Prostate gland (tissue), 2 donors: Measurements from ENCODE around the gene SLC23A3. TPM values are rescaled to one million over a fixed set of nuclear protein-coding genes. Genes with fewer than 3 reads are reported as not detected.

Experiments
- DNase-seq: peaks from one replicate; pipeline ENCODE4 v3.0.0-alpha.2; 2019; ENCODE audit warnings: low spot score
- H3K27ac ChIP-seq, 2 donors: fragments of 200-600 bp; sonication (generic); 2 replicates each; pipeline ENCODE4 v1.5.1; 2017 to 2019
- H3K27me3 ChIP-seq: fragments of 200-600 bp; sonication (generic); replicated peaks from 2 replicates; pipeline ENCODE4 v1.5.1; 2019; ENCODE audit not compliant: insufficient read depth
- H3K36me3 ChIP-seq, 2 donors: fragments of 200-600 bp; sonication (generic); 1 replicate in 1 of 2; 2 replicates in 1 of 2; pipeline versions ENCODE4 v1.5.1 to v1.8.1; 2017 to 2019
- H3K4me1 ChIP-seq: fragments of 200-600 bp; sonication (generic); replicated peaks from 2 replicates; pipeline ENCODE4 v1.5.1; 2019
- H3K4me3 ChIP-seq, 2 donors: fragments of 200-600 bp; sonication (generic); 2 replicates each; pipeline ENCODE4 v1.5.1; 2017 to 2019
- H3K9me3 ChIP-seq: fragments of 200-600 bp; sonication (generic); 2 replicates; pipeline ENCODE4 v1.5.1; 2017
- POLR2A ChIP-seq: fragments of 450-650 bp; IDR thresholded peaks from one replicate; pipeline ENCODE4 v1.6.1; 2016; ENCODE audit warnings: antibody characterized with exemption, mild to moderate bottlenecking
- POLR2AphosphoS5 ChIP-seq: sonication (generic); formaldehyde crosslinking; IDR thresholded peaks from one replicate; pipeline ENCODE4 v1.6.1; 2017; ENCODE audit warnings: antibody characterized with exemption
- WGBS: methylation state at CpG from one replicate; pipeline ENCODE4 v1.1.5; 2018; 5-methylcytosine and 5-hydroxymethylcytosine counted together
- intact Hi-C: fragments of 100-400 bp; cut with DNase I; formaldehyde crosslinking; loops from one replicate; pipeline ENCODE4 v1.14.2; 2022
- total RNA-seq, 2 donors: library from RNA; depleted of rRNA; stranded (reverse); fragments of >200 nt; gene quantifications; one replicate each; pipeline ENCODE4 v1.1.0, GENCODE V29; 2016
- TF ChIP-seq, protein P1 (sequence below), 4 experiments: fragments of 200-600 bp in 2 of 4; fragments of 450-650 bp in 2 of 4; sonication (generic) in 2 of 4; IDR thresholded peaks; 1 replicate in 3 of 4; 2 replicates in 1 of 4; pipeline ENCODE4 v1.5.1; 2016 to 2019; ENCODE audit warnings: antibody characterized with exemption in 4 of 4, mild to moderate bottlenecking in 2 of 4, moderate library complexity in 2 of 4

The SLC23A3 gene
- total RNA-seq, 2 donors from 2014 or later: 2.3 to 2.9 TPM

DNA sequence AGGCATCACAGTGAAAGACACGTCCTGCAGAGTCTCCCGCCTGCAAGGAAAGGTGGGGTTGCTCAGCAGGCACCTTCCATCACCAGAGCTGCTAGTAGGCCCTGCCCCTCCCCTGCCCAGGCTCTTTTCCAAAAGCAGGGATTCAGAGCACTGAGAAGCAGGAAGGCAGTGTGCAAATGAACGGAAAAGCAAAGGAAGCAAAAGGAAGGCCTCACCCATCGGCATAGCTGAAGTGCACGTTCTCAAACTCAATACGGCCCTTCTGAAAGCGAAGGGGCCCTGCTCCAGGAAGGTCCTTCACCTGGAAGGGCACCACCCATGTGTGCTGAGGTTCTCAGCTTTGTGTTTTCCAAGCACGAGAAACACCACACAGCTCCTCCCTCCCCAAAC is 43.2 kb upstream of the SLC23A3 start:
- Histone ChIP-seq H3K9me3 (no peaks in the 10 kb centered on the region), H3K27ac (no peak overlapping the region), H3K4me1 (peaks cover 11% of the 10 kb centered on the region), H3K4me3 (no peak overlapping the region), H3K27me3 (no peaks in the 10 kb centered on the region), H3K36me3 (peaks cover 6 to 14% of the 10 kb centered on the region in 2 donors)
- 81% methylated on average over 8 of the region's 8 CpGs for WGBS
- intact Hi-C loops: loop anchor here (10.0 kb wide), 1 partner anchor 82 kb away; no protein-coding TSS in a partner anchor
- TF ChIP-seq, protein P1, sequence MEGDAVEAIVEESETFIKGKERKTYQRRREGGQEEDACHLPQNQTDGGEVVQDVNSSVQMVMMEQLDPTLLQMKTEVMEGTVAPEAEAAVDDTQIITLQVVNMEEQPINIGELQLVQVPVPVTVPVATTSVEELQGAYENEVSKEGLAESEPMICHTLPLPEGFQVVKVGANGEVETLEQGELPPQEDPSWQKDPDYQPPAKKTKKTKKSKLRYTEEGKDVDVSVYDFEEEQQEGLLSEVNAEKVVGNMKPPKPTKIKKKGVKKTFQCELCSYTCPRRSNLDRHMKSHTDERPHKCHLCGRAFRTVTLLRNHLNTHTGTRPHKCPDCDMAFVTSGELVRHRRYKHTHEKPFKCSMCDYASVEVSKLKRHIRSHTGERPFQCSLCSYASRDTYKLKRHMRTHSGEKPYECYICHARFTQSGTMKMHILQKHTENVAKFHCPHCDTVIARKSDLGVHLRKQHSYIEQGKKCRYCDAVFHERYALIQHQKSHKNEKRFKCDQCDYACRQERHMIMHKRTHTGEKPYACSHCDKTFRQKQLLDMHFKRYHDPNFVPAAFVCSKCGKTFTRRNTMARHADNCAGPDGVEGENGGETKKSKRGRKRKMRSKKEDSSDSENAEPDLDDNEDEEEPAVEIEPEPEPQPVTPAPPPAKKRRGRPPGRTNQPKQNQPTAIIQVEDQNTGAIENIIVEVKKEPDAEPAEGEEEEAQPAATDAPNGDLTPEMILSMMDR (IDR thresholded peaks at IDR 0.05): no peak
- TF ChIP-seq POLR2AphosphoS5: no peak
- TF ChIP-seq POLR2A: no peak
- DNase-seq: no peak

DNA sequence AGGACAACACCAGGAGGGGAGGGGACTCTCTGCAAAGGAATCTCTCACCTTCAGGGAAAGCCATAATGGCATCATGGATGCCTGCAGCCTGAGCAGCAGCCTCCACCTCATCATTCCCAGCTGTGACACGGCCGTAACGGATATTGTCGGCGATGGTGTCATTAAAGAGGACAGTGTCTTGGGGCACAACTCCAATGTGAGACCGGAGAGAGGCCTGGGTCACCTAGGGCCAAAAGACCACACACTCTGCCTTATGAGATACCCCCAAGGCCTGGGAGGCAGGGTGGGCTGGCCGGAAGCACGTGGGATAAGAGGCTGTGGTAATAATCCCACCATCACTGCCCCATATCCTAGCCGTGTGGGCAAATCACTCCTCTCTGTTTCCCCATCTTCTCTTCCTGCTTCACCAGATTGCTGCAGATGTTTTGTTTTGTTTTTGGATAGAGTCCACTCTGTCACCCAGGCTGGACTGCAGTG is 41.1 kb upstream of the SLC23A3 start:
- WGBS: 89% methylated on average over 9 of the region's 9 CpGs
- intact Hi-C loops: loop anchor here (10.0 kb wide), 1 partner anchor 84 kb away; no protein-coding TSS in a partner anchor
- no peaks in the 10 kb centered on the region for H3K27me3 ChIP-seq
- DNase-seq: no peak
- no peaks in the 10 kb centered on the region for H3K9me3 ChIP-seq
- peaks cover 11% of the 10 kb centered on the region for H3K4me1 ChIP-seq
- TF ChIP-seq POLR2A: no peak
- H3K27ac ChIP-seq: no peak overlapping the region
- peaks cover 6 to 14% of the 10 kb centered on the region in 2 donors for H3K36me3 ChIP-seq
- H3K4me3 ChIP-seq: no peak overlapping the region

DNA sequence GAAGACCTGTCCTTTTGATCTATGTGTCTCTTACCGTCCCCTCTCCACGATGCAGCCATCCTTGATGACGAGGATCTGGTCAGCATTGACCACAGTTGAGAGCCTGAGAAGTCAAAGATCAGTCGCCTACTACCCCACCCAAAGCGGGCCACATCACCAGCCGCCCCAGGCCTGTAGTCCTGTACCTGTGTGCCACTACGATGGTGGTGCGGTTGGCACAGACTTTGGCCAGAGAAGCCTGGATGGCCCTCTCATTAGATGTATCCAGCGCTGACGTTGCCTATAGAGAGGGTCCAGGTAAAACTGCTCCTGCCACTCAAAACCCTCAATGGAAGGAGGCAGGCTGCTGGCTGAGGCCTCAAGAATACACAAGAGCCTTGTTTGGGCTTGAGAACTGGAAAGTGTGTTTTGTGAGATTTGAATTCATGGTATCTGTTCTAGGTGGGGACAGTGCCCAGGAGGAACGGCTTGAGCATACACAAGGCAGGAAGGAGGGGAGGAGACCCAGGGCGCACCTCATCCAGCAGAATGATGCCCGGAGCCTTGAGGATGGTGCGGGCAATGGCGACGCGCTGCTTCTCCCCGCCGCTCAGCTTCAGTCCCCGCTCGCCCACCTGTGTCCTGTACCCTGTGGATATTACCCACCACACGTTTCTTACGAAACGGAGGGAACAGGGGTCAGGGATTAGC is 40.5 kb upstream of the SLC23A3 start:
- TF ChIP-seq POLR2A (no peak), POLR2AphosphoS5 (no peak)
- TF ChIP-seq, protein P1 (IDR thresholded peaks at IDR 0.05): no peak
- Histone ChIP-seq H3K9me3 (no peaks in the 10 kb centered on the region), H3K36me3 (peaks cover 6 to 14% of the 10 kb centered on the region in 2 donors), H3K27ac (no peak overlapping the region), H3K4me1 (peaks cover 11% of the 10 kb centered on the region), H3K4me3 (no peak overlapping the region), H3K27me3 (no peaks in the 10 kb centered on the region)
- intact Hi-C loops: loop anchor here (10.0 kb wide), 1 partner anchor 84 kb away; no protein-coding TSS in a partner anchor
- DNase-seq: no peak
- 92% methylated on average over 24 of the region's 24 CpGs for WGBS

DNA sequence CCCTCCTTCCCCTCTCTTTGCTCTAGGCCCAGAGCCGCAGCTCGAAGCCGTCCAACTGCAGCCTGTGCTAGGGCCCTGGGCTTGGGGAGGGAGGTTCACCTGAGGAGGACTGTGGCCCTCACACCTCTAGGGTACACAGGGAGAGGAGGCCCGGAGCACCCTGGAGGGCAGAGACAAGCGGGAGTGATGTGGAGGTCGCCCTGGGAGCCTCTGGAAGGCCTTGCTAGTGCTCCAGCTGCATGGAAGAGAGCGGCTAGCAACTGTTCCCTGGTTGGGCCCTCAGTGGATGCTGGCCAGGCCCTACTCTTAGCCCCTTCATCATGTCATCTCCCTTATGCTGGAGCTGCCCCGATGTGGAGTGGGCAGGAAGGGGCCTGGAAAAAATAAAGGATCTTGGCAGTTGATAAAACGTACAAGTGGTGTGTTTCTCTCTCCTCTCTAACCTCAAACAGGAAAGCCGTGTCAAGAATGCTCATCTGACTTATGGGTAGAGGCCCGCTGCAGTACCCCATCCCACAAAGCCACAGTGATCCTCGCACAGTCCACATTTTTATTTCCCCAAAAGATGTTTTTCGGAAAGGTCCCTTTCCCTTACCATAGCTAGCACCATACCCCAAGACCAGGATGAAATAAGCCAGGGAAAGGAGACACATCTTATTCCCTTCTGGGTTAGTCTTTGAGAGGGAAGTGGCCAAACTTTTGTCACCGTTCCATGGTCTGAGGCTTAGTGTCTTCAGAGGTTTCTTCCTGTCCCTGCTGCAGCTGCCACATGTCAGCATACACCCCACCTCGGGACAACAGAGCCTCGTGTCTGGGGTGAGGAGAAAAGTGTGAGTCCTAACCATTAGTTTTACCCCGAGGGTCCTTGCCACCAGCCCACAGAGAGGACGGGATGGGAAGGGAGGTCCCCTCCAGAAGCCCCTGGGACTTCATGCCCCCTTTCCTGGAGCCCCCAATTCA is 39.7 kb upstream of the SLC23A3 start:
- no peak overlapping the region for H3K4me3 ChIP-seq
- H3K36me3 ChIP-seq: peaks cover 3 to 10% of the 10 kb centered on the region in 2 donors
- intact Hi-C loops: loop anchor here (10.0 kb wide), 1 partner anchor 85 kb away; no protein-coding TSS in a partner anchor
- 82% methylated on average over 18 of the region's 18 CpGs for WGBS
- H3K4me1 ChIP-seq: peaks cover 11% of the 10 kb centered on the region
- TF ChIP-seq, protein P1 (IDR thresholded peaks at IDR 0.05): no peak
- TF ChIP-seq POLR2AphosphoS5: no peak
- no peak for TF ChIP-seq POLR2A
- no peak for DNase-seq
- peak overlapping the region in 1 of 2 donors; percentile 10 for H3K27ac ChIP-seq
- H3K27me3 ChIP-seq: no peaks in the 10 kb centered on the region
- no peaks in the 10 kb centered on the region for H3K9me3 ChIP-seq
